Hepatocyte (in vitro differentiated cells): ENCODE data around the gene CIDEA. TPM values are rescaled to one million over a fixed set of nuclear protein-coding genes. Genes with fewer than 3 reads are reported as not detected.
A peak's percentile ranks its signal among the peaks of the same experiment; 100 is the strongest.

Experiments used
- DNase-seq: peaks from one replicate; pipeline ENCODE4 v3.0.0-alpha.2; 2016; ENCODE audit warnings: low spot score
- H2AFZ ChIP-seq: fragments of 200-600 bp; sonication (generic); 2 replicates; pipeline ENCODE4 v1.6.0; 2016; ENCODE audit warnings: antibody characterized with exemption, mild to moderate bottlenecking
- H3K27ac ChIP-seq: fragments of 200-600 bp; sonication (generic); 2 replicates; pipeline ENCODE4 v1.5.1; 2016; ENCODE audit warnings: mild to moderate bottlenecking
- H3K27me3 ChIP-seq: fragments of 200-600 bp; sonication (generic); 2 replicates; pipeline ENCODE4 v1.6.1; 2016
- H3K36me3 ChIP-seq: fragments of 200-600 bp; sonication (generic); replicated peaks from 2 replicates; pipeline ENCODE4 v1.5.1; 2016; ENCODE audit warnings: low read depth; ENCODE audit not compliant: insufficient read depth
- H3K4me1 ChIP-seq: fragments of 200-600 bp; sonication (generic); 2 replicates; pipeline ENCODE4 v1.5.1; 2016; ENCODE audit warnings: mild to moderate bottlenecking, moderate library complexity; ENCODE audit not compliant: insufficient read depth
- H3K4me2 ChIP-seq: fragments of 200-600 bp; sonication (generic); 2 replicates; pipeline ENCODE4 v1.6.0; 2016
- H3K4me3 ChIP-seq: fragments of 200-600 bp; sonication (generic); 2 replicates; pipeline ENCODE4 v1.5.1; 2016; ENCODE audit warnings: mild to moderate bottlenecking
- H3K79me2 ChIP-seq: fragments of 200-600 bp; sonication (generic); 2 replicates; pipeline ENCODE4 v1.6.0; 2017; ENCODE audit warnings: mild to moderate bottlenecking
- H3K9me2 ChIP-seq: fragments of 200-600 bp; sonication (generic); replicated peaks from 2 replicates; pipeline ENCODE4 v1.6.0; 2017; ENCODE audit warnings: mild to moderate bottlenecking; ENCODE audit not compliant: insufficient read depth
- H3K9me3 ChIP-seq: fragments of 200-600 bp; sonication (generic); 2 replicates; pipeline ENCODE4 v1.5.1; 2016; ENCODE audit warnings: low read depth, mild to moderate bottlenecking
- H4K20me1 ChIP-seq: fragments of 200-600 bp; sonication (generic); 2 replicates; pipeline ENCODE4 v1.6.0; 2016; ENCODE audit warnings: mild to moderate bottlenecking; ENCODE audit not compliant: insufficient read depth, poor library complexity, severe bottlenecking
- EZH2 ChIP-seq: fragments of 200-600 bp; sonication (generic); IDR thresholded peaks from 2 replicates; pipeline ENCODE4 v1.6.1; 2016; ENCODE audit warnings: antibody characterized with exemption, mild to moderate bottlenecking, borderline replicate concordance
- EZH2phosphoT487 ChIP-seq: fragments of 200-600 bp; sonication (generic); IDR thresholded peaks from one replicate; pipeline ENCODE4 v1.6.1; 2018; ENCODE audit warnings: antibody characterized with exemption, mild to moderate bottlenecking, low read depth, moderate library complexity; ENCODE audit not compliant: unreplicated experiment, severe bottlenecking
- WGBS: methylation state at CpG from one replicate; pipeline ENCODE4 v1.1.6; 2016; ENCODE audit warnings: low lambda C conversion rate; ENCODE audit errors: missing lambda C conversion rate; 5-methylcytosine and 5-hydroxymethylcytosine counted together
- polyA plus RNA-seq: library from polyadenylated mRNA; unstranded; fragments of >200 nt; fragmentation: Nextera tagmentation; extraction: Ambion mirVana; gene quantifications from 2 replicates; pipeline ENCODE4 v1.2.1, GENCODE V29; 2016
- total RNA-seq: library from RNA; depleted of rRNA; stranded (reverse); fragments of >200 nt; gene quantifications from 2 replicates; pipeline ENCODE4 v1.2.3, GENCODE V29; 2014
- TF ChIP-seq, protein P1 (sequence below): fragments of 200-600 bp; sonication (generic); IDR thresholded peaks from 2 replicates; pipeline ENCODE4 v1.5.1; 2016; ENCODE audit warnings: antibody characterized with exemption, mild to moderate bottlenecking; ENCODE audit not compliant: poor library complexity

The CIDEA gene
- total and polyA plus RNA-seq, 2 experiments from 2014 or later: not detected

DNA sequence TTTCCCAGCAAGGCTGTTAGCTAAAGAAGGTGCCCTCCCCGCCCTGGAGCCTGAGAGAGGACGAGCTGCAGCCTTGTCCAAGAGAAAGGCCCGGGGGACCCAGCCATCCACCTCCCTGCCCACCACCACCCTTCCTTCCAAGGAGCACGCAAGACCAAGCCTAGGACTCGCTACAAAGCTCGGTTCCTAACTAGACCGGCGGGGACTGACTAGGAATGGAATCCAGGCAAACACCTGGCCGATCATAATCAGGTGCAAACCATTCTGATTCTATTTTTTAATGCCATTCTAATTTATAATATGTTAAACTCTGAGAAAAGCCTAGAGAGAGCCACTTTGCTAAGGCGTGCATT is 34.2 kb downstream of the CIDEA start:
- peak overlapping the region; percentile 92 for H3K4me2 ChIP-seq
- 8% methylated on average over 10 of the region's 10 CpGs for WGBS
- H3K27ac ChIP-seq: no peak overlapping the region
- H3K9me2 ChIP-seq: no peaks in the 10 kb centered on the region
- H2AFZ ChIP-seq: peak overlapping the region; percentile 62
- TF ChIP-seq, protein P1, sequence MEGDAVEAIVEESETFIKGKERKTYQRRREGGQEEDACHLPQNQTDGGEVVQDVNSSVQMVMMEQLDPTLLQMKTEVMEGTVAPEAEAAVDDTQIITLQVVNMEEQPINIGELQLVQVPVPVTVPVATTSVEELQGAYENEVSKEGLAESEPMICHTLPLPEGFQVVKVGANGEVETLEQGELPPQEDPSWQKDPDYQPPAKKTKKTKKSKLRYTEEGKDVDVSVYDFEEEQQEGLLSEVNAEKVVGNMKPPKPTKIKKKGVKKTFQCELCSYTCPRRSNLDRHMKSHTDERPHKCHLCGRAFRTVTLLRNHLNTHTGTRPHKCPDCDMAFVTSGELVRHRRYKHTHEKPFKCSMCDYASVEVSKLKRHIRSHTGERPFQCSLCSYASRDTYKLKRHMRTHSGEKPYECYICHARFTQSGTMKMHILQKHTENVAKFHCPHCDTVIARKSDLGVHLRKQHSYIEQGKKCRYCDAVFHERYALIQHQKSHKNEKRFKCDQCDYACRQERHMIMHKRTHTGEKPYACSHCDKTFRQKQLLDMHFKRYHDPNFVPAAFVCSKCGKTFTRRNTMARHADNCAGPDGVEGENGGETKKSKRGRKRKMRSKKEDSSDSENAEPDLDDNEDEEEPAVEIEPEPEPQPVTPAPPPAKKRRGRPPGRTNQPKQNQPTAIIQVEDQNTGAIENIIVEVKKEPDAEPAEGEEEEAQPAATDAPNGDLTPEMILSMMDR: no peak
- TF ChIP-seq EZH2 (no peak), EZH2phosphoT487 (no peak)
- no peaks in the 10 kb centered on the region for H3K36me3 ChIP-seq
- no peaks in the 10 kb centered on the region for H4K20me1 ChIP-seq
- H3K4me1 ChIP-seq: peaks cover 14% of the 10 kb centered on the region
- H3K4me3 ChIP-seq: peak overlapping the region; percentile 47
- H3K9me3 ChIP-seq: no peaks in the 10 kb centered on the region
- no peaks in the 10 kb centered on the region for H3K79me2 ChIP-seq
- H3K27me3 ChIP-seq: peaks cover 11% of the 10 kb centered on the region
- no peak for DNase-seq

DNA sequence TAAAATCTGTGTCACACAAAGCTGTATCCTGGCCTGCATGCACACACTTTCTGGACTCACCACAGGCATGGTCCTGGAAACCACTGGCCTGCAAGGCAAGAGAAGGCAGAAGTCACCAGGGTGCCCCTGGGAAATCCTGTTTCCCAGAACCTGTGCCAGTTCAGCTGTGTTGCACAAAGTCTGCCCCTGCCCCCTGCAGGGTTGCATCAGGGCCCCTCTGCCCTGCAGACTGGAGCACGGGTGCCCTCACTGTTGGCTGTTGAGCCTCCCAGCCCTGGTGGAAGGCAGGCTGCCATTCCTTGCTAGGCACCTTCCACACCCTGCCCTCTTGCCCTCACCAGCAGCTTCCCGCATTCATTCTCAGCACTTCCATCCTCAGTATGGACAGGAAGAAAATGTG is 35.9 kb downstream of the CIDEA start:
- WGBS: 100% methylated on average over 2 of the region's 2 CpGs
- Histone ChIP-seq H3K36me3 (no peaks in the 10 kb centered on the region), H3K9me3 (no peaks in the 10 kb centered on the region), H3K27me3 (peaks cover 11% of the 10 kb centered on the region), H2AFZ (no peak overlapping the region), H3K79me2 (no peaks in the 10 kb centered on the region), H3K4me3 (no peak overlapping the region), H4K20me1 (no peaks in the 10 kb centered on the region), H3K4me1 (peaks cover 14% of the 10 kb centered on the region), H3K9me2 (no peaks in the 10 kb centered on the region), H3K4me2 (no peak overlapping the region), H3K27ac (no peak overlapping the region)
- TF ChIP-seq EZH2: no peak
- no peak for DNase-seq

DNA sequence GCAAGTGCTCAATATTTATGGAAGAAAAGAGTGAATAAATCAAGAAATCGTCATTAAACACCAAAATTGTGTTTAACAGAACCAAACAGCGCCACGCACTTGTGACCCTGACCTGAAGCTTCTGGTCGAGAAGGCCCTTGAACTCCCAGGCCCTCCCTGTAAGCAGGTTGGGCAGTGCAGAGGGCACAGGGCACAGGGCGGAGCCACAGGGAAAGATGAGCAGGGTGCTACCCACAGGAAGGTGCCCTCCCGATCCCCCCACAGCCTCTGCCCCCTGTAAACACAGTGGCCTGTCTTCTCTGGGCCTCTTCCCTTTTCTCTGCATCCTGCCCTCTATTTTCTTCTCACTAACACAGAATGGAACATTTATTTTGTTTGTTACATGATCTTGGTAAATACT is 37.0 kb downstream of the CIDEA start:
- Histone ChIP-seq H2AFZ (no peak overlapping the region), H3K27ac (no peak overlapping the region), H3K4me1 (peaks cover 14% of the 10 kb centered on the region), H3K36me3 (no peaks in the 10 kb centered on the region), H3K4me3 (no peak overlapping the region), H3K9me3 (no peaks in the 10 kb centered on the region), H3K79me2 (no peaks in the 10 kb centered on the region), H3K4me2 (no peak overlapping the region), H3K9me2 (no peaks in the 10 kb centered on the region), H4K20me1 (no peaks in the 10 kb centered on the region), H3K27me3 (peaks cover 11% of the 10 kb centered on the region)
- no peak for TF ChIP-seq EZH2phosphoT487
- TF ChIP-seq EZH2: no peak
- TF ChIP-seq, protein P1: no peak
- DNase-seq: no peak
- 91% methylated on average over 6 of the region's 6 CpGs for WGBS

DNA sequence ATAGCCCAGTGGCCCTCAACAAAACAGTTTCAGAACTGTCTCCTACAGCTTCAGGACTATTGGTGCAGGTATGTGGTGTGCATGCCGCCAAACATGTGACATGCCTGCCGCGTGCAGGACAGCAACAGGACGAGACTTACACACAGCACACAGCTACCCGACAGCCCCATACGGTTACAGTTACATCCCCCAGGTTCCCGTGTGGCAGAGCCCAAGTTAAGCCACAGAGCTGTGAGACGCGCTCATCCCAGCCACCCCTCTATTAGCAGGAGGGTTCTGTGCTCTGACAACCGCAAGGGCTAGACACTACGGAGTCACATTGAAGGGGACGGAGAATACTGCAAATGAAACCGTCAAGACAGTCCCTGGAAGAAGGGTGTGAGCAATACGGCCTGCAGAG is 37.5 kb downstream of the CIDEA start:
- no peak for DNase-seq
- H3K4me1 ChIP-seq: peaks cover 14% of the 10 kb centered on the region
- H4K20me1 ChIP-seq: no peaks in the 10 kb centered on the region
- H3K36me3 ChIP-seq: no peaks in the 10 kb centered on the region
- no peak overlapping the region for H3K4me3 ChIP-seq
- TF ChIP-seq, protein P1: no peak
- TF ChIP-seq EZH2phosphoT487: no peak
- TF ChIP-seq EZH2: no peak
- no peak overlapping the region for H3K27ac ChIP-seq
- peaks cover 11% of the 10 kb centered on the region for H3K27me3 ChIP-seq
- H3K4me2 ChIP-seq: no peak overlapping the region
- H3K9me3 ChIP-seq: no peaks in the 10 kb centered on the region
- WGBS: 83% methylated on average over 14 of the region's 14 CpGs
- no peaks in the 10 kb centered on the region for H3K9me2 ChIP-seq
- H2AFZ ChIP-seq: no peak overlapping the region
- no peaks in the 10 kb centered on the region for H3K79me2 ChIP-seq
